Measurements from ENCODE around the gene UBE2J2.
A peak's percentile ranks its signal among the peaks of the same experiment; 100 is the strongest.

UBE2J2 gene

DNA sequence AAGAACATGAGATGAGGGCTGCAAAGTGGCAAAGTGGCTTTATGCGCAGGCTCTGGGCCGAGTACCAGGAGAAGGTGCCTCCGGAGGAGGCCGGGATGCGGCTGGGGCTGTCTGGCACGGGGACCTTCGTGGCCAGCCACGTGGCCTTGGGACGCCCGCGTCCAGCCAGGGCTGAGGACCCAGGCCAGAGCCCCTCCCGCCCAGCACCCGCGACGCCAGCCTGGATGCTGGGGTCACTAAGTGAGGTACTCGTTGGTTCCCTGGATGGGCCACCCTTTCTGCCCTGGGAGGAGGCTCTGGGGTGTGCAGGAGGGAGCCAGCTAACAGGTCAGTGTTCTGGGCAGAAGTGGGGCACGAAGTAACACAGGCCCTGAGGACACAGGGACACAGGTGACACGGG, 19.2 kb upstream of the UBE2J2 start:
- ATAC-seq (no peak), DNase-seq (no peak)
- H3K4me3 Mint-ChIP-seq: no peak overlapping the region
- H3K27me3 Mint-ChIP-seq: peaks cover 8% of the 10 kb centered on the region
- peaks cover 16% of the 10 kb centered on the region for H3K4me1 Mint-ChIP-seq
- H3K27ac Mint-ChIP-seq: no peak overlapping the region
- peaks cover 0 to 7% of the 10 kb centered on the region in 2 donors for H3K9me3 Mint-ChIP-seq

DNA sequence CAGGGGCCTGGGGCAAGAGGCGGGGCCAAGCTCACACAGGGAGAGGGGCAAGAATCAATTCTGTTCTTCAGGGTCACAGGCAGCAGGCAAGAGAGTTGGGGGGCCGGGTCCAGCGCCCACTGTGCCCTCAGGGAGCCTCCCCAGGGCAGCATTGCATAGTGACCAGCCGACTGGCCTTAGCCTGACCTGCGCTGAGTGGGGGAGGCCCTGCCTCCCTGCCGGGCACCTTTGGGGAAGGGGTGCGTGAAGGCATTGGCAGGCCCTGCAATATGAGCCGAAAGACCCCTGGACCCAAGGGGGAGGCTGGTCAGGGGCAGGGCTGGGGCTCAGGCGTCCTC, 18.8 kb upstream of the UBE2J2 start:
- H3K4me3 Mint-ChIP-seq: no peak overlapping the region
- DNase-seq (no peak), ATAC-seq (no peak)
- H3K27me3 Mint-ChIP-seq: peaks cover 8% of the 10 kb centered on the region
- peaks cover 0 to 7% of the 10 kb centered on the region in 2 donors for H3K9me3 Mint-ChIP-seq
- H3K27ac Mint-ChIP-seq: peak overlapping the region in 1 of 2 donors; percentile 76
- peaks cover 16% of the 10 kb centered on the region for H3K4me1 Mint-ChIP-seq

DNA sequence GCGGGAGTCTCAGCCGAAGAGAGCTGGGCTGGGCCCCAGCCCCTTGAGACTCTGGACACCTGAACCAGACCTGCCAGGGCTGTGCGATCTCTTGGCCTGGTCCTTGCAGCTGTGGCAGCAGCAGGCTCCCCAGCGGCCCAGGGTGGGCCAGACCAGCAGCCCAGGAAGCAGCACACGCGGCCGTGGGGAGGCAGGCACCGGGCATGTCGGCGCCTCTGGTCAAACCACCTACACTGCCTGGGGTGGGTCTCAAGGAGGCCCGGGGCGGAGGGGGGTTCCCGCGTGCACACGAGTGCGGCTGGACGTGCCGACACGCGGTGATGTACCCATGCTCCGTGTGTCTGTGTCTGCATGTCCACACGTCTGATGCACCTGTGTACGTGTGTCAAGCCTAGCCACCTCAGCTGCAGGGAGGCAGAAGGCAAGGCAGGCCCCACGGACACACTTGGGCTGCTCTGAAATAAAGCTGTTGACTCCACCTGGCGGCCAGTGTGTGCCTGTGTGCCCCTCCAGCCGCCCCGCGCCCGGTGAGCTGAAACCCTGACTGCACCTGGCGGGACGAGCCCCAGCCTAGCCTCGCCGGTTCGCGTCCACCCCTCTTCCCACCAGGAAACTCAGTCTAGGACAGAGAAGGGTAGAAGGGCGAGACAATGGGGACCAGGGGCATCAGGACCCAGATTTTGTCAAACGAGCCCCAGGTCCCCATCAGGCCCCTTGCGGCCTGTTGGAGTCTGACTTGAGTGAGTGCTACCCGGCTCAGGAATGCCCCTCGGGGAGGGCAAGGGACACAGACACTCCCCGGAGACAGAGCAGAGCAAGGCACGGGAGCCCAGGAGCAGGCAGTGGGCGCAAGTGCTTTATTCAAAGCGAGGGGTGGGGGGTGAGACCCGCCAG, 18.1 kb upstream of the UBE2J2 start:
- peaks cover 0 to 7% of the 10 kb centered on the region in 2 donors for H3K9me3 Mint-ChIP-seq
- peak overlapping the region in 1 of 2 donors; percentile 76 for H3K27ac Mint-ChIP-seq
- peaks cover 16% of the 10 kb centered on the region for H3K4me1 Mint-ChIP-seq
- ATAC-seq (peak; percentile 69), DNase-seq (peak; percentile 60 to 65)
- H3K4me3 Mint-ChIP-seq: no peak overlapping the region
- peaks cover 8% of the 10 kb centered on the region for H3K27me3 Mint-ChIP-seq

DNA sequence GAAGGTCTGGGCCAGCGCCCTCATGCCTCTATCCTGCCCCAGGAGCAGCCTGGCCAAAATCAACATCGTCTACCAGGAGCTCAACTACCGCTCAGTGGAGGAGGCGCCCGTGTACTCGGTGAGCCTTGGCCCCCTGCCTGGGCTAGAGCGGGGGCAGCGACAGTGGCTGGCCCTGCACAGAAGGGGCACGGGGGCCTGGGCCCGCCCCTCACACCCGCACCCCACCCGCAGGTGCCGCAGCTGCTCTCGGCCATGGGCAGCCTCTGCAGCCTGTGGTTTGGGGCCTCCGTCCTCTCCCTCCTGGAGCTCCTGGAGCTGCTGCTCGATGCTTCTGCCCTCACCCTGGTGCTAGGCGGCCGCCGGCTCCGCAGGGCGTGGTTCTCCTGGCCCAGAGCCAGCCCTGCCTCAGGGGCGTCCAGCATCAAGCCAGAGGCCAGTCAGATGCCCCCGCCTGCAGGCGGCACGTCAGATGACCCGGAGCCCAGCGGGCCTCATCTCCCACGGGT, 17.4 kb upstream of the UBE2J2 start:
- Mint-ChIP-seq H3K9me3 (peaks cover 0 to 7% of the 10 kb centered on the region in 2 donors), H3K4me3 (no peak overlapping the region), H3K27ac (no peak overlapping the region), H3K27me3 (peaks cover 8% of the 10 kb centered on the region), H3K4me1 (peaks cover 16% of the 10 kb centered on the region)
- DNase-seq (no peak), ATAC-seq (no peak)

DNA sequence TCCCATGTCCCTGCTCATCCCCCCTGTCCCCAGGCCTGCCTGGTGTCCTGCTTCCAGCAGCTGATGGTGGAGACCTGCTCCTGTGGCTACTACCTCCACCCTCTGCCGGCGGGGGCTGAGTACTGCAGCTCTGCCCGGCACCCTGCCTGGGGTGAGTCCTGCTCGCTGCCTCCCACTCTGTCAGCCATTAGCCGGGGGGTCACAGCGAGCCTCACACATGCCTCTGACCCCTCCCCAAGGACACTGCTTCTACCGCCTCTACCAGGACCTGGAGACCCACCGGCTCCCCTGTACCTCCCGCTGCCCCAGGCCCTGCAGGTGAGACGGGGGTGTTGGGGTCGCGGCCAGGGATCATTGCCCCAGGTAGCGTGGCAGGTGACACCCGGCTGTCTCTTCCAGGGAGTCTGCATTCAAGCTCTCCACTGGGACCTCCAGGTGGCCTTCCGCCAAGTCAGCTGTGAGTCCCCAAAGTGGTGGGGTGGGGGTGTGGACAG, 16.6 kb upstream of the UBE2J2 start:
- H3K27me3 Mint-ChIP-seq: peaks cover 8% of the 10 kb centered on the region
- H3K4me3 Mint-ChIP-seq: peak overlapping the region in 1 of 2 donors; percentile 42
- H3K4me1 Mint-ChIP-seq: peaks cover 16% of the 10 kb centered on the region

DNA sequence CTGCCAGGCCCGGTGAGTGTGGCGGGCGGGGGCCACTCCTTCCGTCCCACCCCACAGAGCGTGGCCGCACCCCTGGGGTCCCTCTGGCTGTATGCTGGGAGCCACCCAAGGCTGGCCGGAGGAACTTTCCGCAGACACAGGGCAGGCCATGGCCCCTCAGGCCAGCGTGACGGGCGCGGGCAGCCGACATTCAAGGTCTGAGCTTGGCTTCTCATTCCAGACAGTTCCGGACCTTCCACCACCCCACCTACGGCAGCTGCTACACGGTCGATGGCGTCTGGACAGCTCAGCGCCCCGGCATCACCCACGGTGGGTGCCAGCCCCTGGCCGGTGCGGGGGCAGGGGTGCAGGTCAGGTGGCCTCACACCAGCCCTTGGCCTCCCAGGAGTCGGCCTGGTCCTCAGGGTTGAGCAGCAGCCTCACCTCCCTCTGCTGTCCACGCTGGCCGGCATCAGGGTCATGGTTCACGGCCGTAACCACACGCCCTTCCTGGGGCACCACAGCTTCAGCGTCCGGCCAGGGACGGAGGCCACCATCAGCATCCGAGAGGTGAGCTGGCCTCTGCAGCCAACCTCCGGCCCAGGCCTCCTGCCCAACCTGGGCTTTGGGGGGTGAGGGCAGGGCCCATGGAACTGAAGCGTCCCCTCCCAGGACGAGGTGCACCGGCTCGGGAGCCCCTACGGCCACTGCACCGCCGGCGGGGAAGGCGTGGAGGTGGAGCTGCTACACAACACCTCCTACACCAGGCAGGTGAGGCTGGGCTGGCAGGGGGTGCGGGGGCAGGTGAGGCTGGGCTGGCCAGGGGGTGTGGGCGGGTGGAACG, 13.8 kb upstream of the UBE2J2 start:
- Mint-ChIP-seq H3K27me3 (peaks cover 8% of the 10 kb centered on the region), H3K27ac (no peak overlapping the region)
- no peak for ATAC-seq

More for the DNA sequence above, 16.6 kb upstream of the UBE2J2 start:
- H3K9me3 Mint-ChIP-seq: peaks cover 0 to 7% of the 10 kb centered on the region in 2 donors
- ATAC-seq (peak; percentile 43), DNase-seq (peak; percentile 74)
- H3K27ac Mint-ChIP-seq: peak overlapping the region in 1 of 2 donors; percentile 31

DNA sequence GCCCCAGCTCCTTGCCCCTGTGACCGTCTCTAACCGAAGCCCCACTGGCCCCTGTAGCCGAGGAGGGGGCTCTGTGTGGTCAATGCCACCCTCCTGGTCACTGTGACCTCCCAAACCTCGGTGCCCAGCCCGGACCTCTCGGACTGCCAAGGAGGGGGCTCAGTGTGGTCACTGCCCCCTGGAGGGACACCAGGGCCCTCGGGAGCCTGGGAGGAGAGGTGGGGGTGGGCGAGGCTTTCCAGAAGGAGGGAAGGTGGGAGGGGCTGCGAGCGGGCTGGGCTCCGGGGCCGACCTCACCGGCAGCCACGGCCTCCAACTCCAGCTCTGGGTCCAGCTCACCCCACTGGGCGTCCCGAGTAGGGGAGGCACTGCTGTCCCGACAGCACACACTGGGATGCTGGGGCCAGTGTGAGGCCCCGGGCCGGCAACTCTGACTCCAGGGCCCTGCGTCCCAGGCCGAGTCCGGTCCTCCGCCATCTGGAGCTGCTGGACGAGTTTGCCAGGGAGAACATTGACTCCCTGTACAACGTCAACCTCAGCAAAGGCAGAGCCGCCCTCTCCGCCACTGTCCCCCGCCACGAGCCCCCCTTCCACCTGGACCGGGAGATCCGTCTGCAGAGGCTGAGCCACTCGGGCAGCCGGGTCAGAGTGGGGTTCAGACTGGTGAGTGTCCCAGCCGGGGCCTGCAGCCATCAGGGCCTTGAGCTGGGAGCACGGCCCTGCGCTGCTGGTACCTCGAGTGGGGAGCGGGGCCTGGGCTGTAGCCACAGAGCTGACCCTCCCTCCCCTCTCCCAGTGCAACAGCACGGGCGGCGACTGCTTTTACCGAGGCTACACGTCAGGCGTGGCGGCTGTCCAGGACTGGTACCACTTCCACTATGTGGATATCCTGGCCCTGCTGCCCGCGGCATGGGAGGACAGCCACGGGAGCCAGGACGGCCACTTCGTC, 12.9 kb upstream of the UBE2J2 start:
- DNase-seq (no peak), ATAC-seq (no peak)
- Mint-ChIP-seq H3K27ac (no peak overlapping the region), H3K9me3 (peaks cover 0 to 7% of the 10 kb centered on the region in 2 donors), H3K27me3 (peaks cover 8% of the 10 kb centered on the region), H3K4me3 (no peak overlapping the region), H3K4me1 (peaks cover 24% of the 10 kb centered on the region)

More for the DNA sequence above, 13.8 kb upstream of the UBE2J2 start:
- Mint-ChIP-seq H3K9me3 (peaks cover 0 to 7% of the 10 kb centered on the region in 2 donors), H3K4me3 (no peak overlapping the region), H3K4me1 (peaks cover 30% of the 10 kb centered on the region)
- DNase-seq: no peak

DNA sequence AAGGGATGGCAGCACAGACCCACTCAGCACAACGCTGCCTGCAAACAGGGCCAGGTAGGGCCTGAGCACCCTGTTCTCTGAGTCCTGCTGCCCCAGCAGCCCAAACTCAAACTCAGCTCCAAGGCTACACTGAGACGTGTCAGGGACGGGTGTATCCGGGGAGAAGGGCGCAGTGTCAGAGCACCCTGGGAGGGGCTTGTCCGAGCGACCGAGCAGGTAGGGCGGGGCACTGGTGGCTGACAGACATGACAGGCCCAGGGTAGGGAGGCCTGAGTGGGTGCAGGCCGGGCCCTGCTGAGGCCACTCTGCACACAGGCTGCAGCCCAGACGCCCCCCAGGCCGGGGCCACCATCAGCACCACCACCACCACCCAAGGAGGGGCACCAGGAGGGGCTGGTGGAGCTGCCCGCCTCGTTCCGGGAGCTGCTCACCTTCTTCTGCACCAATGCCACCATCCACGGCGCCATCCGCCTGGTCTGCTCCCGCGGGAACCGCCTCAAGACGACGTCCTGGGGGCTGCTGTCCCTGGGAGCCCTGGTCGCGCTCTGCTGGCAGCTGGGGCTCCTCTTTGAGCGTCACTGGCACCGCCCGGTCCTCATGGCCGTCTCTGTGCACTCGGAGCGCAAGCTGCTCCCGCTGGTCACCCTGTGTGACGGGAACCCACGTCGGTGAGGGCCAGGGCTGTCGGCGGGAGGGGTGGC, 12.1 kb upstream of the UBE2J2 start:
- H3K27me3 Mint-ChIP-seq: peaks cover 8% of the 10 kb centered on the region
- no peak overlapping the region for H3K27ac Mint-ChIP-seq
- no peak overlapping the region for H3K4me3 Mint-ChIP-seq
- H3K4me1 Mint-ChIP-seq: peaks cover 23% of the 10 kb centered on the region
- DNase-seq: no peak
- peak; percentile 16 for ATAC-seq
- H3K9me3 Mint-ChIP-seq: peaks cover 0 to 7% of the 10 kb centered on the region in 2 donors

DNA sequence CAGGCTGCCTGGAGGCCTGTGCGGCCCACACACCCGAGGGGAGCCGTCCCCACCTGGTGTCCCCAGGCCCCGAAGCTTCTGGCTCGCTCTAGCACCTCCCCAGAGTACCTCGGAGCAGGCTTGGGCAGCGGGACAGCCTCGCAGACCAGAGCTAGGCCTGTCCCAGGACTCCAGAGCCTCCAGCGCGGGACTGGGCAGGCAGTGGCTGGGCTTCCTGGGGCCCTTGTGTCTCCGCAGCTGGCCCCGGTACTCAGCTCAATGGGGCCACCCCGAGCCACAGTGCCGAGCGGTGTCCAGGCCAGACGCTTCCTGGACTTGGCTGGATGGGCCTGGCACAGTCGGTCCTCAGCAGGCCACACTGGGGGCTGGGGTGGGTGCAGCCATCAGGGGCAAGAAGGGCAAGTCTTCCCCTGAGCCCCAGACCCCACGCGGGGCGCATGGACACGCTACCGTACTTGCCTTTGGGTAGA, 11.5 kb upstream of the UBE2J2 start:
- Mint-ChIP-seq H3K9me3 (peaks cover 0 to 3% of the 10 kb centered on the region in 2 donors), H3K27ac (no peak overlapping the region), H3K4me3 (no peak overlapping the region), H3K4me1 (peaks cover 17% of the 10 kb centered on the region), H3K27me3 (peaks cover 4% of the 10 kb centered on the region)
- ATAC-seq: no peak
- no peak for DNase-seq

DNA sequence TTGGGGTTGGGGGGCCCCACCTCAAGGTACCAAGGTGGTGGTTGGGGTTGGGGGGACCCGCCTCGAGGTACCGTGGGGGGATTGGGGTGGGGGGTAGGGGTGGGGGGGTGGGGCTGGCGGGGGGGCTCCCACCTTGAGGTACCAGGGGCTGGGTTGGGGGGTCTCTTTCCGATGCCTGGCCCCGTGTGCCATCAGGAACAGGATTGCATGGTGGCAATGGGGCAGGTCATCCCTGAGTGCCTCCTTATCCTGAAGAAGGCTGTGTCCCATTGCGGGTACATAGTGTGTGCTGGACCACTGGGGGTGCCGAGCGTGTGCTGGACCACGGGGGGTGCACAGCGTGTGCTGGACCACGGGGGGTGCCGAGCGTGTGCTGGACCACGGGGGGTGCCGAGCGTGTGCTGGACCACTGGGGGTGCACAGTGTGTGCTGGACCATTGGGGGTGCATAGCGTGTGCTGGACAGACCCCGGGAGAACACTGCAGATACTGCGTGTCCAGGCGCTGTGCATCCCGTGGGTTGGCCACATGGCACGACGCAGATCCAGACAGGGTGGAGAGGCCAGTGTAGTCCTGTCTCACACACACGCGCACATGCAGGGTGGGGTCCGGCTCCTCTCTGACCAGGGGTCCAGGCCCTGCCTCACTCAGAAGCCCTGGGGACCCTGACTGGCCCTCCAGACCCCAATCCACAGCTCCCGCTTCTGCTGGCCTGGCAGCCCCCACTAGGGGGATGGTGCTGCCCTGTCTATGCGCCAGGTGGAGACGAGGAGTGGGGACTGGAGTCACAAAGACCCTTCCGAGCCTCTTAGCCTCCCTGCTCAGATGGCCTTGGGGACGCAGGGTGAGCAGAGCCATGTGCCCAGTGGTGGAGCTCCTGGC, 10.8 kb upstream of the UBE2J2 start:
- no peaks in the 10 kb centered on the region for H3K27me3 Mint-ChIP-seq
- no peak overlapping the region for H3K4me3 Mint-ChIP-seq
- no peak for DNase-seq
- peaks cover 14% of the 10 kb centered on the region for H3K4me1 Mint-ChIP-seq
- no peak for ATAC-seq
- H3K27ac Mint-ChIP-seq: no peak overlapping the region
- H3K9me3 Mint-ChIP-seq: no peaks in the 10 kb centered on the region

DNA sequence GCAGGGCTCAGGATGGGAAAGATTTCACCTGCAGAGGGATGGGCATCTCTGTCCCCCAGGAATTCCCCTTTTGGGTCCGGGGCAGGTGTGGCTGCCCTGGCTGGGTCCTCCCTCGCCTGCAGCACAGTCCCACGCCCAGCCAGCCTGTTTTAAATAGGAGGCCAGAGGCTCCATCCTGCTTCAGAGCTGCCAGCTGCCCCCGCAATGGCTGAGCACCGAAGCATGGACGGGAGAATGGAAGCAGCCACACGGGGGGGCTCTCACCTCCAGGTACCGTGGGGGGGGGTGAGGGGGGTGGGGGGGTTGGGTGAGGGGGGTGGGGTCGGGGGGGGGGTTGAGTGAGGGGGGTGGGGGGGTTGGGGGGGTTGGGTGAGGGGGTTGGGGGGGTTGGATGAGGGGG, 10.2 kb upstream of the UBE2J2 start:
- H3K4me1 Mint-ChIP-seq: peaks cover 14% of the 10 kb centered on the region
- no peaks in the 10 kb centered on the region for H3K27me3 Mint-ChIP-seq
- H3K4me3 Mint-ChIP-seq: no peak overlapping the region

DNA sequence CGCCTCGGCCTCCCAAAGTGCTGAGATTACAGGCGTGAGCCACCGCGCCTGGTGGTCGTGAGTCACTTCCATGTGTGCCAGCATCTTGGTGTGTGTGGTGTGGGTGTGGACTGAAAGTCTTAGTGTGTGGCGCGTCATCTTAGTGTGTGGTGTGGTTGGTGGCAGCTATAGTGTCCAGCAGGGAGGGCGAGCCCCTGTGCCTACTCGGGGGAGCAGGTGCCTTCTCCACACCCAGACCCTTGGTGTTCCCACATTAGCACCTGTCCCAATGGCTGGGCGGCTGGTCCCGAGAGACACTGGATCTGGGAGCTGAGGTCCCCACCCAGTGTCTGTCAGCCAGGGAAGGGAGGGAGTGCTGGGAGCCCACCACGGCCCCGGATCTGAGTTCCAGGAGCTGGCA, 9.3 kb upstream of the UBE2J2 start:
- peaks cover 14% of the 10 kb centered on the region for H3K4me1 Mint-ChIP-seq
- H3K9me3 Mint-ChIP-seq: no peaks in the 10 kb centered on the region
- DNase-seq: no peak
- peak; percentile 22 for ATAC-seq
- H3K27me3 Mint-ChIP-seq: no peaks in the 10 kb centered on the region
- H3K27ac Mint-ChIP-seq: no peak overlapping the region
- H3K4me3 Mint-ChIP-seq: no peak overlapping the region

More for the DNA sequence above, 10.2 kb upstream of the UBE2J2 start:
- Mint-ChIP-seq H3K27ac (no peak overlapping the region), H3K9me3 (no peaks in the 10 kb centered on the region)
- no peak for DNase-seq
- no peak for ATAC-seq

DNA sequence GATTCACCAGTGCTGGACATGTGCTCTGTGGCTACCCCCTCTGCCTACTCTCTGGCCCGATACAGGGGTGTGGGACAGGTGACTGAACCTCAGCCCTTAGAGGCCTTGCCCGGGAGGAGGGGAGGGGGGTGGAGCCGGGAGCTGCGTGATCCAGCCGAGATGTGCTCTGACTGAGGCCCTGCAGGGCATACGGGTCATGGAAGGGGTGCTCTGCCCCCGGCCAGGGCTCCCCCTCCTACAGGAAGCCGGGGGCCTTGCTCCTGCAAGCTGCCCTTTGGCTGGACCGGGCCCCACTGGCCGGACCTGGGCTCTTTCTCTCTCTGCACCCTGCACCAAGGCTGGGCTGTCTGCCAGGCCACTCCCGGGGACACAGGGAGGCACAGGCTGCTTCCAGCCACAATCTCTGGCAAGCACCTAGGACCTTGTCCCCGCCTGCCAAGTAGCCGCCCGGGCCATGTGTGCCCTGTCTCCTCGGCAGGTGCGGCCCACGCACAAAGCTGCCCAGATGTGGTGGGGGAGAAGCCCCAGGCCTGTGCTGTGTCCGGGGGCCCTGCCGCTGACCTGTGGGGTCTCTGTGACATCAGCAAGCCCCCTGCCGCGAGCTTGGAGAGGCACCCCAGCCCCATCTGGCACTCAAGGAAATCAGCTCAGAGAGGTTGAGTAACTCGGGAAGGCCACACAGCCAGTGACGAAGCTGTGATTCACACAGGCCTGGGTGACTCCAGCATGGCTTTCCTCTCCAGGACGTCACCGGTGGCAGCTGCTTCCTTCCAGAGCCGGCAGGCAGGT, 8.1 kb upstream of the UBE2J2 start:
- no peak for DNase-seq

More for the DNA sequence above, 8.1 kb upstream of the UBE2J2 start:
- Mint-ChIP-seq H3K4me1 (peaks cover 14% of the 10 kb centered on the region), H3K27me3 (no peaks in the 10 kb centered on the region), H3K27ac (no peak overlapping the region), H3K4me3 (no peak overlapping the region), H3K9me3 (no peaks in the 10 kb centered on the region)
- no peak for ATAC-seq

Data from stimulated activated naive CD8-positive, alpha-beta T cell treated with anti-CD3 and anti-CD28 coated beads, Interleukin-15, amount 100 ng/mL, for 72 hours (primary cell).